ENCODE results near the gene CDC42BPG.

CDC42BPG gene

GRCh38 chr11:64803158-64803845 is 41.2 kb downstream of the CDC42BPG start, which contains the start of gene MAP4K2:
Gene MAP4K2 (minus strand): TSS chr11:64803214. CDS start chr11:64803149, 65 bp downstream.
- DNase-seq, result peak; percentile 39 to 77

- DNase-seq, result no peak
These were observed 41.9 kb downstream of the CDC42BPG start for GRCh38 chr11:64802370-64803157.

- no peak for DNase-seq
These were observed 42.7 kb downstream of the CDC42BPG start for GRCh38 chr11:64801561-64802369.

- no peak for DNase-seq
These were observed 43.3 kb downstream of the CDC42BPG start for GRCh38 chr11:64801158-64801464.

GRCh38 chr11:64800303-64801157 is 43.9 kb downstream of the CDC42BPG start:
- DNase-seq, result no peak

- no peak for DNase-seq
These were observed 44.7 kb downstream of the CDC42BPG start for GRCh38 chr11:64799623-64800302.

- no peak for DNase-seq
These were observed 45.2 kb downstream of the CDC42BPG start for GRCh38 chr11:64799256-64799622.

GRCh38 chr11:64796757-64797541 is 47.5 kb downstream of the CDC42BPG start:
- no peak for DNase-seq

GRCh38 chr11:64796047-64796756 is 48.3 kb downstream of the CDC42BPG start:
- DNase-seq, result no peak

GRCh38 chr11:64794526-64794925 is 49.9 kb downstream of the CDC42BPG start:
- no peak for DNase-seq

GRCh38 chr11:64793271-64794160 is 50.9 kb downstream of the CDC42BPG start:
- no peak for DNase-seq

- DNase-seq, result no peak
These were observed 52.0 kb downstream of the CDC42BPG start for GRCh38 chr11:64792482-64792881.

- DNase-seq, result no peak
These were observed 52.6 kb downstream of the CDC42BPG start for GRCh38 chr11:64791781-64792291.

GRCh38 chr11:64790205-64791095 is 54.0 kb downstream of the CDC42BPG start:
- DNase-seq, result no peak

GRCh38 chr11:64789331-64790204 is 54.9 kb downstream of the CDC42BPG start:
- DNase-seq, result no peak

- no peak for DNase-seq
These were observed 55.9 kb downstream of the CDC42BPG start for GRCh38 chr11:64788321-64789215.
